SU-DHL-6 (cell line): ENCODE measurements around the gene SETBP1.

ENCODE experiments used
- CTCF ChIP-seq: fragments of 200-600 bp; sonication (generic); IDR thresholded peaks from one replicate; pipeline ENCODE4 v1.5.1; 2017; ENCODE audit warnings: antibody characterized with exemption, mild to moderate bottlenecking, low read length, moderate library complexity; ENCODE audit not compliant: insufficient read depth, poor library complexity, severe bottlenecking
- EZH2phosphoT487 ChIP-seq: fragments of 200-600 bp; sonication (generic), shearing (Covaris generic); conservative IDR thresholded peaks from 2 replicates; pipeline ENCODE4 v1.6.1; 2018; ENCODE audit warnings: mild to moderate bottlenecking, antibody characterized with exemption, low read length, moderate library complexity, mixed read lengths

- no peak for TF ChIP-seq CTCF
- no peak for TF ChIP-seq EZH2phosphoT487
These were observed 1.6 kb downstream of the SETBP1 start for GRCh38 chr18:44682201-44682870.
